ENCODE measurements around the gene SPEG. TPM values are rescaled to one million over a fixed set of nuclear protein-coding genes. Genes with fewer than 3 reads are reported as not detected.

Gene SPEG
- total RNA-seq, 3 donors from 2014 or later (not counting 1 experiment from before 2014, with no cell fraction given): 0.35 to 1.5 (median 1.2) TPM

- Mint-ChIP-seq H3K4me1 (no peaks in the 10 kb centered on the region), H3K36me3 (no peaks in the 10 kb centered on the region), H3K9me3 (no peaks in the 10 kb centered on the region), H3K27ac (no peak overlapping the region), H3K4me3 (no peak overlapping the region), H3K27me3 (ENCODE audit: low read depth in 2 of 2) (peaks cover 0 to 3% of the 10 kb centered on the region in 2 donors)
- no peak overlapping the region for H3K27ac ChIP-seq (ENCODE audit: low read length)
- no peaks in the 10 kb centered on the region for H3K4me1 ChIP-seq (ENCODE audit: control insufficient read depth, insufficient read depth, low read length)
- WGBS (ENCODE audit: insufficient coverage): 78% methylated on average over 18 of the region's 18 CpGs
- TF ChIP-seq, protein P1, sequence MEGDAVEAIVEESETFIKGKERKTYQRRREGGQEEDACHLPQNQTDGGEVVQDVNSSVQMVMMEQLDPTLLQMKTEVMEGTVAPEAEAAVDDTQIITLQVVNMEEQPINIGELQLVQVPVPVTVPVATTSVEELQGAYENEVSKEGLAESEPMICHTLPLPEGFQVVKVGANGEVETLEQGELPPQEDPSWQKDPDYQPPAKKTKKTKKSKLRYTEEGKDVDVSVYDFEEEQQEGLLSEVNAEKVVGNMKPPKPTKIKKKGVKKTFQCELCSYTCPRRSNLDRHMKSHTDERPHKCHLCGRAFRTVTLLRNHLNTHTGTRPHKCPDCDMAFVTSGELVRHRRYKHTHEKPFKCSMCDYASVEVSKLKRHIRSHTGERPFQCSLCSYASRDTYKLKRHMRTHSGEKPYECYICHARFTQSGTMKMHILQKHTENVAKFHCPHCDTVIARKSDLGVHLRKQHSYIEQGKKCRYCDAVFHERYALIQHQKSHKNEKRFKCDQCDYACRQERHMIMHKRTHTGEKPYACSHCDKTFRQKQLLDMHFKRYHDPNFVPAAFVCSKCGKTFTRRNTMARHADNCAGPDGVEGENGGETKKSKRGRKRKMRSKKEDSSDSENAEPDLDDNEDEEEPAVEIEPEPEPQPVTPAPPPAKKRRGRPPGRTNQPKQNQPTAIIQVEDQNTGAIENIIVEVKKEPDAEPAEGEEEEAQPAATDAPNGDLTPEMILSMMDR (IDR thresholded peaks at IDR 0.05): no peak
- no peak for ATAC-seq
- H3K9me3 ChIP-seq (ENCODE audit: control insufficient read depth, insufficient read depth, low read length): no peaks in the 10 kb centered on the region
- no peaks in the 10 kb centered on the region for H3K27me3 ChIP-seq (ENCODE audit: control insufficient read depth, insufficient read depth, low read length)
- no peak for DNase-seq
- no peak overlapping the region for H3K4me3 ChIP-seq (ENCODE audit: low read length)
- intact Hi-C loops (cut with micrococcal nuclease): no loop called here
- H3K36me3 ChIP-seq (ENCODE audit: control insufficient read depth, insufficient read depth, low read length): no peaks in the 10 kb centered on the region
Observed at GRCh38 chr2:219460424-219460926, 25.8 kb downstream of the SPEG start.

GRCh38 chr2:219461047-219461514 lies 26.4 kb downstream of the SPEG start:
- Mint-ChIP-seq H3K4me1 (no peaks in the 10 kb centered on the region), H3K27me3 (ENCODE audit: low read depth in 2 of 2) (peaks cover 0 to 3% of the 10 kb centered on the region in 2 donors), H3K36me3 (no peaks in the 10 kb centered on the region), H3K27ac (no peak overlapping the region), H3K4me3 (no peak overlapping the region), H3K9me3 (no peaks in the 10 kb centered on the region)
- H3K4me3 ChIP-seq (ENCODE audit: low read length): no peak overlapping the region
- intact Hi-C loops (cut with micrococcal nuclease): no loop called here
- H3K27me3 ChIP-seq (ENCODE audit: control insufficient read depth, insufficient read depth, low read length): no peaks in the 10 kb centered on the region
- ATAC-seq (no peak), DNase-seq (no peak)
- no peaks in the 10 kb centered on the region for H3K36me3 ChIP-seq (ENCODE audit: control insufficient read depth, insufficient read depth, low read length)
- H3K27ac ChIP-seq (ENCODE audit: low read length): no peak overlapping the region
- no peaks in the 10 kb centered on the region for H3K9me3 ChIP-seq (ENCODE audit: control insufficient read depth, insufficient read depth, low read length)
- no peaks in the 10 kb centered on the region for H3K4me1 ChIP-seq (ENCODE audit: control insufficient read depth, insufficient read depth, low read length)
- WGBS (ENCODE audit: insufficient coverage): 40% methylated on average over 11 of the region's 11 CpGs
- TF ChIP-seq, protein P1 (IDR thresholded peaks at IDR 0.05): no peak

GRCh38 chr2:219461669-219462068 lies 27.0 kb downstream of the SPEG start:
- H3K4me3 Mint-ChIP-seq: no peak overlapping the region
- intact Hi-C loops (cut with micrococcal nuclease): no loop called here

More at GRCh38 chr2:219461669-219462068, 27.0 kb downstream of the SPEG start:
- TF ChIP-seq, protein P1 (IDR thresholded peaks at IDR 0.05): no peak
- no peaks in the 10 kb centered on the region for H3K9me3 Mint-ChIP-seq
- no peaks in the 10 kb centered on the region for H3K9me3 ChIP-seq (ENCODE audit: control insufficient read depth, insufficient read depth, low read length)
- peaks cover 0 to 3% of the 10 kb centered on the region in 2 donors for H3K27me3 Mint-ChIP-seq (ENCODE audit: low read depth in 2 of 2)
- no peak for DNase-seq
- no peak overlapping the region for H3K4me3 ChIP-seq (ENCODE audit: low read length)
- no peaks in the 10 kb centered on the region for H3K4me1 ChIP-seq (ENCODE audit: control insufficient read depth, insufficient read depth, low read length)
- no peak overlapping the region for H3K27ac ChIP-seq (ENCODE audit: low read length)
- no peaks in the 10 kb centered on the region for H3K36me3 ChIP-seq (ENCODE audit: control insufficient read depth, insufficient read depth, low read length)
- no peak overlapping the region for H3K27ac Mint-ChIP-seq
- 91% methylated on average over 14 of the region's 14 CpGs for WGBS (ENCODE audit: insufficient coverage)
- no peaks in the 10 kb centered on the region for H3K36me3 Mint-ChIP-seq
- no peaks in the 10 kb centered on the region for H3K4me1 Mint-ChIP-seq
- ATAC-seq: no peak
- no peaks in the 10 kb centered on the region for H3K27me3 ChIP-seq (ENCODE audit: control insufficient read depth, insufficient read depth, low read length)
